Right lobe of liver (tissue), 4 donors: ENCODE data around the gene FANCE.

Experiments
- CTCF ChIP-seq, 4 donors: fragments of 200-600 bp in 3 of 4; fragments of 450-650 bp in 1 of 4; IDR thresholded peaks; one replicate each; pipeline versions ENCODE4 v1.5.1 to v1.8.0; 2016 to 2022; ENCODE audit warnings: antibody characterized with exemption in 4 of 4, mild to moderate bottlenecking in 2 of 4
- POLR2A ChIP-seq: fragments of 450-650 bp; IDR thresholded peaks from one replicate; pipeline ENCODE4 v1.6.1; 2017; ENCODE audit warnings: antibody characterized with exemption, mild to moderate bottlenecking
- donor health status: DM: no; HTN: no; CAD: no.
- donor health status: DM: no; HTN: no; CAD: no.
- donor health status: DM: no; HTN: yes; CAD: no.

GRCh38 chr6:35463292-35463691 is 11.2 kb downstream of the FANCE start:
- TF ChIP-seq CTCF (IDR thresholded peaks at IDR 0.05), result no peak
- TF ChIP-seq POLR2A, result no peak
